ENCODE measurements around the gene CCDC124.
"Not testable (repeated sequence)": the region's sequence is repeated elsewhere in the genome, so short reads cannot be mapped to it uniquely, and the experiment has no call there.

CCDC124 gene

GRCh38 chr19:17969096-17969792, 36.4 kb downstream of the CCDC124 start:
- Mint-ChIP-seq H3K27me3 (peaks cover 35 to 56% of the 10 kb centered on the region in 2 donors), H3K4me3 (no peak overlapping the region), H3K27ac (no peak overlapping the region), H3K9me3 (no peaks in the 10 kb centered on the region), H3K36me3 (ENCODE audit: insufficient read depth) (no peaks in the 10 kb centered on the region), H3K4me1 (ENCODE audit: low read depth in 2 of 2) (peaks cover 4 to 11% of the 10 kb centered on the region in 2 donors)
- ATAC-seq (replicated peaks), result no peak
- no peak for DNase-seq

GRCh38 chr19:17972230-17972629, 39.4 kb downstream of the CCDC124 start:
- H3K9me3 Mint-ChIP-seq, result no peaks in the 10 kb centered on the region
- no peak overlapping the region for H3K27ac Mint-ChIP-seq
- ATAC-seq (replicated peaks) (no peak), DNase-seq (no peak)
- peaks cover 3% of the 10 kb centered on the region in 2 donors for H3K4me1 Mint-ChIP-seq (ENCODE audit: low read depth in 2 of 2)
- no peak overlapping the region for H3K4me3 Mint-ChIP-seq
- no peaks in the 10 kb centered on the region for H3K36me3 Mint-ChIP-seq (ENCODE audit: insufficient read depth)
- peaks cover 7 to 38% of the 10 kb centered on the region in 2 donors for H3K27me3 Mint-ChIP-seq

GRCh38 chr19:17973759-17974158, 40.9 kb downstream of the CCDC124 start:
- no peak for ATAC-seq (replicated peaks)

GRCh38 chr19:17974551-17974950, 41.7 kb downstream of the CCDC124 start:
- H3K9me3 Mint-ChIP-seq, result no peaks in the 10 kb centered on the region
- no peak overlapping the region for H3K27ac Mint-ChIP-seq
- peaks cover 0 to 23% of the 10 kb centered on the region in 2 donors for H3K27me3 Mint-ChIP-seq
- no peak for DNase-seq
- no peak overlapping the region for H3K4me3 Mint-ChIP-seq
- H3K36me3 Mint-ChIP-seq (ENCODE audit: insufficient read depth), result no peaks in the 10 kb centered on the region
- ATAC-seq (replicated peaks), result no peak
- no peaks in the 10 kb centered on the region for H3K4me1 Mint-ChIP-seq (ENCODE audit: low read depth in 2 of 2)

More at GRCh38 chr19:17973759-17974158, 40.9 kb downstream of the CCDC124 start:
- DNase-seq, result no peak
- Mint-ChIP-seq H3K27me3 (peaks cover 0 to 30% of the 10 kb centered on the region in 2 donors), H3K9me3 (no peaks in the 10 kb centered on the region), H3K4me1 (ENCODE audit: low read depth in 2 of 2) (no peaks in the 10 kb centered on the region), H3K27ac (no peak overlapping the region), H3K4me3 (no peak overlapping the region), H3K36me3 (ENCODE audit: insufficient read depth) (no peaks in the 10 kb centered on the region)

GRCh38 chr19:17975032-17975431, 42.2 kb downstream of the CCDC124 start:
- H3K27ac Mint-ChIP-seq, result no peak overlapping the region
- no peak overlapping the region for H3K4me3 Mint-ChIP-seq
- no peaks in the 10 kb centered on the region for H3K4me1 Mint-ChIP-seq (ENCODE audit: low read depth in 2 of 2)
- H3K27me3 Mint-ChIP-seq, result peaks cover 0 to 24% of the 10 kb centered on the region in 2 donors
- DNase-seq (no peak), ATAC-seq (replicated peaks) (no peak)
- H3K36me3 Mint-ChIP-seq (ENCODE audit: insufficient read depth), result no peaks in the 10 kb centered on the region
- no peaks in the 10 kb centered on the region for H3K9me3 Mint-ChIP-seq

DNA sequence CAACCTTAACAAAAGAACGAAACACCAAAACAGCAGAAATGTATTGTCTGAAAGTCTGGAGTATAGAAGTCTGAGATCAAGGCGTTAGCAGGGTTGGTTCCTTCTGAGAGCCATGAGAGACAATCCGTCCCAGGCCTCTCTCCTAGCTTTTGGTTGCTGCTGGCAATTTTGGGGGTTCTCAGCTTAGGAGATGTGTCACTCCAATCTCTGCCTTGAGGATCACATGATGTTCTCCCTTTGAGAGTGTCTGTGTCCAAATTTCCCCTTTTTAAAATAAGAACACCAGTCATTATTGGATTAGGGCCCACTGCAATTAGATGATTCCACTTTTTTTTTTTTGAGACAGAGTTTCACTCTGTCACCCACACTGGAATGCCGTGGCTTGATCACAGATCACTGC, 44.2 kb downstream of the CCDC124 start:
- H3K27ac Mint-ChIP-seq, result no peak overlapping the region
- DNase-seq, result no peak

DNA sequence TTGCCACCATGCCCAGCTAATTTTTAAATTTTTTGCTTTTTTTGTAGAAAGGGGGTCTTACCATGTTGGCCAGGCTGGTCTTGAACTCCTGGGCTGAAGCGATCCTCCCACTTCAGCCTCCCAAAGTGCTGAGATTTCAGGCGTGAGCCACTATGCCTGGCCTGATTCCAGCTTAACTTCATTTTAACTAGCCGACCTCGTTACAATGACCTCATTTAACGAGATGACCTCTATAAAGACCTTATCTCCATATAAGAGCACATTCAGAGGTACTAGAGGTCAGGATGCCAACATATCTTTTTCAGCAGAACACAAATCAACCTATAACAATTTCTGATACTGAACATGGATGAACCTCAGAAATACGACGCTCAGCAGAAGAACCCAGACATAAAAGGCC, 44.7 kb downstream of the CCDC124 start:
- Mint-ChIP-seq H3K36me3 (ENCODE audit: insufficient read depth) (no peaks in the 10 kb centered on the region), H3K27ac (no peak overlapping the region), H3K4me1 (ENCODE audit: low read depth in 2 of 2) (no peaks in the 10 kb centered on the region), H3K4me3 (no peak overlapping the region), H3K9me3 (no peaks in the 10 kb centered on the region), H3K27me3 (peaks cover 15 to 47% of the 10 kb centered on the region in 2 donors)
- ATAC-seq (replicated peaks) (no peak), DNase-seq (no peak)

More for the DNA sequence above, 44.2 kb downstream of the CCDC124 start:
- Mint-ChIP-seq H3K9me3 (no peaks in the 10 kb centered on the region), H3K36me3 (ENCODE audit: insufficient read depth) (no peaks in the 10 kb centered on the region), H3K4me1 (ENCODE audit: low read depth in 2 of 2) (no peaks in the 10 kb centered on the region), H3K27me3 (peaks cover 12 to 42% of the 10 kb centered on the region in 2 donors), H3K4me3 (no peak overlapping the region)
- ATAC-seq (replicated peaks), result no peak

- Mint-ChIP-seq H3K9me3 (no peaks in the 10 kb centered on the region), H3K4me1 (ENCODE audit: low read depth in 2 of 2) (peaks cover 0 to 2% of the 10 kb centered on the region in 2 donors), H3K27me3 (peaks cover 33 to 56% of the 10 kb centered on the region in 2 donors), H3K36me3 (ENCODE audit: insufficient read depth) (peaks cover 4% of the 10 kb centered on the region), H3K4me3 (no peak overlapping the region), H3K27ac (no peak overlapping the region)
- no peak for ATAC-seq (replicated peaks)
- DNase-seq, result no peak
These were observed 48.8 kb downstream of the CCDC124 start for GRCh38 chr19:17981611-17982010.

DNA sequence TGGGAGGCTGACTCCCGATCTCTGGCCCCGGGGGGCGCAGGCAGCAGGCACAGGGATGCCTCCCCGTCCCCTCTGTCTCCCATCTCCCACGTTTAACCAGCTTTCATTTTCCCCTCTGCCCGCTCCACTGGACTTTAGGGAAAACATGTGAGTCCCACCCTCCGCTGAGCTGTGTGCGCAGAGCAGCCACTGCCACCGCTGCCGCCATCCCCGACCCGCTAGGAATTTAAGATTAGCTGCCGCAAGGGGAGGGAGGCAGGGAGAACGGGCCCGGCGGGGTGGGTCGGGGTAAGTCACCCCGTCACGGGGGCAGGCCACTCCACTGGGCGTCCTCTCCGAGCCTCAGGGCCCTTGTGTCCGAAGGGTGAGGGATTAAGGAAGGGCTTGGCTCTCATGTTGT, 49.6 kb downstream of the CCDC124 start:
- H3K9me3 Mint-ChIP-seq, result no peaks in the 10 kb centered on the region
- peaks cover 5% of the 10 kb centered on the region for H3K36me3 Mint-ChIP-seq (ENCODE audit: insufficient read depth)

DNA sequence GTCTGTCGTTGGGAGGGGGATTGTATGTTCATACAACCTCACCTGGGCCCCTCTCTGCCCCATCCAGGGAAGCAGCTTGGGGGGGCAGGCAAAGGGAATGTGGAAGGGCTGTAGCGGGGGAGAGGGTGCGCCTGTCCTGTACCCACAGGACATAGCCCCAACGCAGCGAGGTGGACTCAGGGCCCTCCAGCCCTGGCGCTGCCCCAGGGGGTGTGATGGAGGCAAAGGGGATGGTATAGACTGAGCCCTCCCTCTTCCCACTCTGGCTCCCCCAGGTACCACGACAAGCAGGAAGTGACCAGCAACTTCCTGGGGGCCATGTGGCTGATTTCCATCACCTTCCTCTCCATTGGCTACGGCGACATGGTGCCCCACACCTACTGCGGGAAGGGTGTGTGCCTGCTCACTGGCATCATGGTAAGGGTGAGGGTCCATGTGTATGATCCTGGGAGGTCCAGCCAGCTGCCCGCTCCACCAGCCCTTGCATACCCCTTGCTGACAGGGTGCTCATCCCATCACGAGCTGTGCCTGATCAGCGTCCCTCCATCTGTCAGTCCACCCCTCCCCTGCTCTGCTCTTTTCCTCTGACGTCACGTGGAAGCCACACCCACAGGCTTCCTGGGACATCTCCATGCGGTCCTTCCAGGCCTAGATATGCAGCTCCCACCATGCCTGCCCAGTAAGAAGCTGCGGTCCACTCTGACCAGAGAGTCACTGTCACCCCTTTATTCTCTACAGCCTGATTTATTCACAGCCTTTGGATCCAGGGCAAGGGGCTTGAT, 52.4 kb downstream of the CCDC124 start:
- H3K27ac Mint-ChIP-seq, result no peak overlapping the region

More for the DNA sequence above, 49.6 kb downstream of the CCDC124 start:
- DNase-seq, result no peak
- Mint-ChIP-seq H3K27ac (no peak overlapping the region), H3K4me3 (no peak overlapping the region), H3K27me3 (peaks cover 33 to 55% of the 10 kb centered on the region in 2 donors), H3K4me1 (ENCODE audit: low read depth in 2 of 2) (peaks cover 0 to 2% of the 10 kb centered on the region in 2 donors)
- no peak for ATAC-seq (replicated peaks)

GRCh38 chr19:17986569-17986968, 53.8 kb downstream of the CCDC124 start:
- H3K36me3 Mint-ChIP-seq (ENCODE audit: insufficient read depth); H3K4me3 Mint-ChIP-seq; H3K27ac Mint-ChIP-seq; ATAC-seq (replicated peaks); H3K9me3 Mint-ChIP-seq; H3K4me1 Mint-ChIP-seq (ENCODE audit: low read depth in 2 of 2); DNase-seq: not testable (repeated sequence)
- H3K27me3 Mint-ChIP-seq, result peaks cover 21 to 31% of the 10 kb centered on the region in 2 donors

More for the DNA sequence above, 52.4 kb downstream of the CCDC124 start:
- ATAC-seq (replicated peaks) (no peak), DNase-seq (no peak)
- Mint-ChIP-seq H3K9me3 (no peaks in the 10 kb centered on the region), H3K4me1 (ENCODE audit: low read depth in 2 of 2) (peaks cover 0 to 2% of the 10 kb centered on the region in 2 donors), H3K36me3 (ENCODE audit: insufficient read depth) (peaks cover 5% of the 10 kb centered on the region), H3K4me3 (no peak overlapping the region), H3K27me3 (peaks cover 32 to 43% of the 10 kb centered on the region in 2 donors)

DNA sequence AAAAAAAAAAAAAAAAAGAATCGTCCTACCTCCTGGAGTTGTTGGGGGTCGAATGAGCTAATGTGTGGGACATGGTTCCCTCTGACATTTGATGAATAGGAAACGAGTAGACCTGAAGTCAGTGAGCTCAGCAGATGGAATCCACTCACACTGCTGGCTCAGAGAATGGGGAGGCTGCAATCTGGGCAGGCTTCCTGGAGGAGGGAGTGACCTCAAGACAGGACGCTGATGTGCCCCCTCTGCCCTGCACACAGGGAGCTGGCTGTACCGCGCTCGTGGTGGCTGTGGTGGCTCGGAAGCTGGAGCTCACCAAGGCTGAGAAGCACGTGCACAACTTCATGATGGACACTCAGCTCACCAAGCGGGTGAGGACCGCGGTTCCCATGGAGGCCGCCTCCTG, 55.3 kb downstream of the CCDC124 start:
- peaks cover 13 to 17% of the 10 kb centered on the region in 2 donors for H3K27me3 Mint-ChIP-seq
- no peak overlapping the region for H3K4me3 Mint-ChIP-seq
- no peak for DNase-seq
- ATAC-seq (replicated peaks), result no peak
- no peak overlapping the region for H3K27ac Mint-ChIP-seq
- H3K4me1 Mint-ChIP-seq (ENCODE audit: low read depth in 2 of 2), result peaks cover 0 to 2% of the 10 kb centered on the region in 2 donors
- peaks cover 5% of the 10 kb centered on the region for H3K36me3 Mint-ChIP-seq (ENCODE audit: insufficient read depth)
- H3K9me3 Mint-ChIP-seq, result no peaks in the 10 kb centered on the region

GRCh38 chr19:17989425-17990094, 56.7 kb downstream of the CCDC124 start:
- Mint-ChIP-seq H3K27ac (no peak overlapping the region), H3K36me3 (ENCODE audit: insufficient read depth) (peaks cover 5% of the 10 kb centered on the region), H3K4me1 (ENCODE audit: low read depth in 2 of 2) (peaks cover 0 to 2% of the 10 kb centered on the region in 2 donors), H3K27me3 (peaks cover 12 to 14% of the 10 kb centered on the region in 2 donors), H3K4me3 (no peak overlapping the region), H3K9me3 (no peaks in the 10 kb centered on the region)
- DNase-seq, result no peak
- ATAC-seq (replicated peaks), result no peak
